HG02970 (cell line): ENCODE measurements around the gene CEBPA.
"Not testable (repeated sequence)": the region's sequence is repeated elsewhere in the genome, so short reads cannot be mapped to it uniquely, and the experiment has no call there.

Experiments used
- ATAC-seq: cut with Tn5 transposase; IDR thresholded peaks from one replicate; pipeline ENCODE4 v1.9.1; 2021; ENCODE audit warnings: mild to moderate bottlenecking, moderate library complexity, moderate number of reproducible peaks; ENCODE audit not compliant: unreplicated experiment, low FRiP score

The CEBPA gene

GRCh38 chr19:33302974-33303790, 848 bp upstream of the CEBPA start:
- ATAC-seq: no peak

GRCh38 chr19:33301900-33302174, 497 bp downstream of the CEBPA start:
- no peak for ATAC-seq

DNA sequence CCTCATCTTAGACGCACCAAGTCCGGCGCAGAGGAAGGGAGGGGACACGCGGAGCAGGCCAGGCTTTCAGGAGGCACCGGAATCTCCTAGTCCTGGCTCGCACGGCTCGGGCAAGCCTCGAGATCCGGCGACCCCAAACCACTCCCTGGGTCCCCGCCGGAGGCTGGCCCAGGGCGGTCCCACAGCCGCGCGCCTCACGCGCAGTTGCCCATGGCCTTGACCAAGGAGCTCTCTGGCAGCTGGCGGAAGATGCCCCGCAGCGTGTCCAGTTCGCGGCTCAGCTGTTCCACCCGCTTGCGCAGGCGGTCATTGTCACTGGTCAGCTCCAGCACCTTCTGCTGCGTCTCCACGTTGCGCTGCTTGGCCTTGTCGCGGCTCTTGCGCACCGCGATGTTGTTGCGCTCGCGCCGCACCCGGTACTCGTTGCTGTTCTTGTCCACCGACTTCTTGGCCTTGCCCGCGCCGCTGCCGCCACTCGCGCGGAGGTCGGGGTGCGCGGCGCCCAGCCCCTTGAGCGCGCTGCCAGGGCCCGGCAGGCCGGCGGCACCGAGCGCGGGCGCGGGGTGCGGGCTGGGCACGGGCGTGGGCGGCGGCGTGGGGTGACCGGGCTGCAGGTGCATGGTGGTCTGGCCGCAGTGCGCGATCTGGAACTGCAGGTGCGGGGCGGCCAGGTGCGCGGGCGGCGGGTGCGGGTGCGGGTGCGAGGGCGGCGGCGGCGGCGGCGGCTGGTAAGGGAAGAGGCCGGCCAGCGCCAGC, 1.0 kb downstream of the CEBPA start:
- no peak for ATAC-seq

DNA sequence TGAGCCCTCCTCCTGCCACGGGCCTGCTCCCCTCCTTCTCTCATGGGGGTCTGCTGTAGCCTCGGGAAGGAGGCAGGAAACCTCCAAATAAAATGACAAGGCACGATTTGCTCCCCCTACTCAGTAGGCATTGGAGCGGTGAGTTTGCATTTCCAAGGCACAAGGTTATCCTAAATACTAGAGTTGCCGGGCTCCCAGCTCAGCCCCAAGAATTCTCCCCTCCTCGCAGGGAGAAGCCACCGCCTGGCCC, 1.5 kb downstream of the CEBPA start:
- no peak for ATAC-seq

- no peak for ATAC-seq
Observed at GRCh38 chr19:33300009-33300893, 2.1 kb downstream of the CEBPA start.

GRCh38 chr19:33299051-33299688, 3.2 kb downstream of the CEBPA start:
- ATAC-seq: no peak

- no peak for ATAC-seq
Observed at GRCh38 chr19:33298146-33298911, 4.0 kb downstream of the CEBPA start.

DNA sequence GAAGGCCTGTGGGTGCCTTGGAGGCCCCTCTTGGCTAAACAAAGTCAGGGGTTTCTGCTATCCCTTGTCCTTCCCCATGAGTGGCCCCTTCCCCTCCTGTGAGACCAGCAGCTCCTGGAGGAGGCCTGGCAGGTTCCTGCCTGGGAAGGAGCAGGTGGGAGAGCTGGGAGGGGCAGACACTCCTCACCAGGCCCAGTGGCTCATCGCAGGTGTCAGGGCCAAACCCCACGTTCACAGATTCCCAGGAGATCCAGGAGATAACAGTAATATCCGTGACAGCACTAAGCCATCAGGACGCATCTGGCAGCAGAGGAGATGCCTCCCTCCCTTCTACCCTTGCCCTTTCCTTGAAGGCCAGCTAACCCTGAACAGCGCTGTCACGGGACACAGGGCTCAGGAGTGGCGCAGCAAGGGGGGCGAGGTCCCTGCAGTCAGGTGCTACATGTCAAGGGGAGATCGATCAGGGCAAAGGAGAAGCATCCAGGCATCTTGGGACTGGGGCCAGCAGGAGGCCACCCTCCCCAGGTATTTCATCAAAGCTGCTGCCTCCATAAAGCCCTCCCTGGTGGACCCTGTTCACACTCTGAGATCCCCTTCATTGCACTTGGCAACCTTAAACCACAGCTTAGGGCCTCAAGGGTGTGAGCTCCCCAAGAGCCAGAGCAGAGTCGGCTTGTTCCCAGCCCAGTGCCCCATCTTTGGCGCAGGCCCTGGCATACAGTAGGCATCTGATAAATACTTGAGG, 4.8 kb downstream of the CEBPA start:
- ATAC-seq: no peak

GRCh38 chr19:33296488-33296971, 5.8 kb downstream of the CEBPA start:
- ATAC-seq: no peak

DNA sequence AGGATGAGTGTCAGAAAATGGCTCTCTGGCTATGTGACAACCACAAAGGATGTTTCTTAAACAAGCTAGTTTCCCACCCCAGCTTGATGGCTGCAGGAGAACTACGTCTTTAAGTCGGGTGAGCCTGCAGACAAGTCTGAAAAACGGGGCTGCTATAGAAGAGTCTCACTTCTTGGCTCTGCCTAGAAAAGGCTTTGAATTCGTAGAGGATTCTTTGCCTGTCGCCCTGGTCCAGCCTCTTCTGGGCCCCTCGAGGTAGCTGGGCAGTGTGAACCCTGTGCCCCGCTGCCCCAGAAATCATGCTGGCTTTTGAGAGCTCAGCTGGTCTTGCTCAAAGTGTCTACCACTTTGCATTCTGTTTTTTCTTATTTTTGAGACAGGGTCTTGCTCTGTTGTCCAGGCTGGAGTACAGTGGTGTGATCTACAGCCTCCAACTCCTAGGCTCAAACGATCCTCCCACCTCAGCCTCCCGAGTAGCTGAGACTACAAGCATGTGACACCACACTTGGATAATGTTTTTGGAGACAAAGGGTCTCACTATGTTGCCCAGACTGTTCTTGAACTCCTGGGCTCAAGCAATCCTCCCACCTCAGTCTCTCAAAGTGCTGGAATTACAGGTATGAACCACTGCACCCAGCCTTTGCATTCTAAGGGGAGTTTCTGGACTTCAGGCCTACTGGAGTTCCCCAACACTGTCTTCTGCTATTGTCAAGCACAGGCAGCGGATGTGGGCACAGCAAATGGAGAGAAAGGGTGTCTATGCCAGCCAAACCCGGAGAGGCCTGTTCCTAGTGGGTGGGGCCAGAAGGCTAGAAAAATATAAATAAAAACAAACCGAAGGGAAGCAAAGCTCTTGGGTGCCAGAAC, 6.5 kb downstream of the CEBPA start:
- no peak for ATAC-seq

GRCh38 chr19:33295046-33295445, 7.3 kb downstream of the CEBPA start:
- ATAC-seq: not testable (repeated sequence)

GRCh38 chr19:33294058-33294798, 8.1 kb downstream of the CEBPA start:
- no peak for ATAC-seq

GRCh38 chr19:33293255-33294057, 8.9 kb downstream of the CEBPA start:
- ATAC-seq: no peak

DNA sequence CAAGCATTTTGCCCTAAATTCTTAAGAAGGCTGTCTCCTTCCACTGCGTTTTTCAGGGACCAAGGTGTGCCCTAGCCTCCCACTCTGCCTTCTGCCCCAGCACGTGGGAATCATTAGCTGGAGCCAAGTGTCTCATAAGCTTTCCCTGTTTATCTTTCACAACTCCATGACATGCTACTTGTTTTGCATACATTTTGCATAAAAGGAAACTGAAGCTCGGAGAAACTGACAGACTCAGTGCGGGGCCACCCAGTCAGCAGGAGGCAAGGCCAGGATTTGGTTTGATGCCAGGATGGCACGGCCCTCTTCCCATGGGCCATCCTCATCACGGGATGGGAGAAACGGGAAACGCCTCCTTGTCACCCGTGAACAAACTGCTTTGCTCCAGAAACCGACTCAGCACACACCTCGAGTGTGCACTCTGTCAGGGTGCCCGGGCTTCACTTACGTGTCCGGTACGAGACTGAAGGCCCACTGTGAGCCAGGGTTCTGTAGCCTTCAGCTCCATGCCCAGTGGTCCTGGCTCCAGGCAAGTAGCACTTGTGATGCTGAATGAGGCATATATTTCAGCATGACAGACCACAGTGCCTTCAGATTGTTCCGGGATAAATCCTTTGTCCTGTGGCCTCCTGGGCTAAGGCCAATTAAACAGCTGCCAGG, 9.6 kb downstream of the CEBPA start:
- no peak for ATAC-seq

GRCh38 chr19:33291623-33292534, 10.5 kb downstream of the CEBPA start:
- ATAC-seq: no peak
